ENCODE data around the gene BLOC1S1.
A peak's percentile ranks its signal among the peaks of the same experiment; 100 is the strongest.

The BLOC1S1 gene

DNA sequence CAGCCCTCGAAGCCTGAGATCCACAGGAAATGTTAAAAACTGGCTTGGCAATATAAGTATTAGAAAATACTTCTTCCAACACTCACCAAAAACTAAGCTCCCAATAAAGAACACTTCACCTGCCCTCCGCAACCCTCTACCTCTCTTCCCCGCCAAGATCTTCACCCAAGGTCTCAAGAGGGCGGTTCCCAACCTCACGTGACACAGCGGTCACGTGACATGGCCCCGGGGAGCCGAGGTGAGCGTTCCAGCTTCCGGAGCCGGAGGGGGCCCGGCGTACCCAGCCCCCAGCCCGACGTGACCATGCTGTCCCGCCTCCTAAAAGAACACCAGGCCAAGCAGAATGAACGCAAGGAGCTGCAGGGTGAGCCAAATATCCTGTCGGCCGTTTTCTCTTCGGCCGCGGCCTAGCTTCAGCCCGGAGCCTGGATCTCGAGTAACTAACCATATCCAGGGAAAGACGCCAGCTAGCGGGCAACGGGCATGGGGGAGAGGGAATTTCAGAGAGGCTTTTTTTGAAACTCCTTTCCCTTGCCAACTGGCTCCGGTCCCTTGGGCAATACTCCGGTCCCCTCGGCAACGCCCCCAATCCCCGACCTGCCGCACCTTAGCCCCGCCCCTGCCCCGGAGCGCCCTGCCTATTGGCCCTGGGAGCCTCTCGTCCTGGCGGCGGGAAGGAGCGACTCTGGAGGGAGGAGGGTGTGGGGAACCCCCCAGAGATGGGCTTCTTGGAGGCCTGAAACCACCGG is at the start of gene BLOC1S1:
Gene BLOC1S1, plus strand, starts transcription at position 214 of the 749 bp plus-strand sequence. Its CDS starts 6 bp downstream, at position 220.
- peak; percentile 82 for DNase-seq

DNA sequence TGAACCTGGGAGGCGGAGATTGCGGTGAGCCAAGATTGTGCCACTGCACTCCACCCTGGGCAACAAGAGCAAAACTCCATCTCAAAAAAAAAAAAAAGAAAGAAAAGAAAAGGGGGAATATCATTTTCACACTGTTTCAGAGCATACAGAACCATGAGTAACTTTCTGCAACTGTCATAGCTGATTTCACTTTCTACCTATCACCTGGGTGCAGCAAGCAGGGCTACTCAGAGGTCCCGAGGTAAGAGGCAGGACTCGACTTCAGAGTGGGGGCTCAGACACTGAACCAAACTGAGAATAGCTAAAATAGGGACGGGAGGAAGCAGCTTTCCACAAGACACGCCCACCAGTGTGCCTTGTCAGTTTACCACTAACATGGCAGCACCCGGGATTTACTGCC is 49.3 kb upstream of the BLOC1S1 start:
- no peak for DNase-seq

DNA sequence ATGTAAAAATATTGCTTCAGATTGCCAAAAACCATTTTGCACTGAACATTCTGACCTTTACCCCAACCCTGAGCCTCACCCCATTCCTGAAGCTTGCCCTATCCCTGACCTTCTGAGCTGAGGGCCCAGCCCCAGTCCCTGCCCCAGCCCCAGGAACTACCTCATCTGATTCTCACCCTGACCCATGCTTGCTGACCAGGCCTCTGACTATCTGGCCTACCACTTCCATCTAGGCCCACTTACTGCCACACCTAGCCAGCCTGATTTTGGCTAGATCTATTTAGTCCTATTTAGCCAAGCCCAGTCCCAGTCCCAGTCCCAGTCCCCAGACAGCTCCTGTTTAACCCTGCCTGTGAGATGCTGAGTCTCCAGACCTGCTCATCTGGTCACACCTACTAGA is 45.6 kb upstream of the BLOC1S1 start:
- no peak for DNase-seq

DNA sequence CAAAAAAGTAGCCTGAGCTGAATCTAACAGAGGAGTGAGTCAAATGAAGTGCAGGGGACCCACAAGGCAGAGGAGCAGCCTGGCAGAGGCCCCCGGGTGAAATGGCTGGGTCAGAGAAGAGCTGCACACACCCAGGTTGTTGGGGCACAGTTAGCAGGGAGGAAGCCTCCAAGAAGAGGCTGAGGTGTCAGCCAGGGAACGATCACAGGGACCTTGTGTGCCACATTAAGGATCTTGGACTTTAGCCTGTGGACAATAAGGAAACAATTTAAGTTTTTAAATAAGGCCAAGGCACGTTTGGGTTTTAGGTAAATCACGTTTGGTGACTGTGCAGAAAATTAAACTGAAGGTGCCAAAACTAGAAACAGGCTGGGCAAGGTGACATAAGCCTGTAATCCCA is 44.1 kb upstream of the BLOC1S1 start:
- no peak for DNase-seq

DNA sequence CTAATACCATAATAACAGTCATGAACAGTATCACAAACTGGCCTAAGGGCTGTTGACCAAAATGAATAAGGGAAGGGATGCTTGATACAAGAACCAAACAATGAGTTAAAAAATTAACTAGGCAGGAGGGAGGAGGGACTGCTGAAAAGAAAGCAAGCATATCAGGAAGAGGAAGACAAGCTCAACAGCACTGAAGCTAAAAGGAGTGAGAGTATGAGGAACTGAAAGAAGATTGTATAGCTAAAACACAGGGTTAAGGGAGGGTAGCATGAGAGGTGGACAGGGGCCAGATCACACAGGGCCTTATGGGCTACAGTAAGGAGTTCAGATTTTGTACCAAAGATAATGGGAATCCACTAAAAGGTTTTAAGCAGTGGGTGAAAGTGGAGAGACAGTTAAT is 42.2 kb upstream of the BLOC1S1 start:
- no peak for DNase-seq

DNA sequence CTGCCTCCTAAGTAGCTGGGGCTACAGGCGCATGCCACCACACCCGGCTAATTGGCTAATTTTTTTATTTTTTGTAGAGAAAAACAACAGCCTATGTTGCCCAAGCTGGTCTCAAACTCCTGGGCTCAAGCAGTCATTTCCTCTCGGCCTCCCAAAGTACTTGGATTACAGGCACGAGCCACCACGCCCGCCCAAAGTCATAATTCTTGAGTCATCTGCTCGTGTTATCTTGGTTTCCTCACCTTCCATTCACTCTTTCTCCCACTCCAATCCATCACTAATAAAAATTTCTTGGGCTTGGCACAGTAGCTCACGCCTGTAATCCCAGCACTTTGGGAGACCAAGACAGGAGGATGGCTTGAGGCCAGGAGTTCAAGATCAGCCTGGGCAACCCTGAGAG is 40.2 kb upstream of the BLOC1S1 start:
- DNase-seq = no peak

DNA sequence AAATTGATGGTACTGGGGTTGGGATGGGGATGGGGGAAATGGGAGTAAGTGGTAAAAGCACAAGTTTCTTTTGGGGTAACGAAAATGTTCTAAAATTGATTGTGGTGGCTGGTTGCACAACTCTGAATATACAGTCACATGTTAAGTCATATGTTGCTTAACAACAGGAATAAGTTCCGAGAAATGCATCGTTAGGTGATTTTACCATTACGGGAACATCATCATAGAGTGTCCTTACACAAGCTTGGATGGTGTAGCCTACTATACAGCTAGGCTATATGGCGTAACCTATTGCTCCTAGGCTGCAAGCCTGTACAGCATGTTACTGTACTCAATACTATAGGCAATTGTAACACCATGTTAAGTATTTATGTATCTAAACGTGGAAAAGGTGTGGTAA is 39.1 kb upstream of the BLOC1S1 start:
- DNase-seq = no peak

DNA sequence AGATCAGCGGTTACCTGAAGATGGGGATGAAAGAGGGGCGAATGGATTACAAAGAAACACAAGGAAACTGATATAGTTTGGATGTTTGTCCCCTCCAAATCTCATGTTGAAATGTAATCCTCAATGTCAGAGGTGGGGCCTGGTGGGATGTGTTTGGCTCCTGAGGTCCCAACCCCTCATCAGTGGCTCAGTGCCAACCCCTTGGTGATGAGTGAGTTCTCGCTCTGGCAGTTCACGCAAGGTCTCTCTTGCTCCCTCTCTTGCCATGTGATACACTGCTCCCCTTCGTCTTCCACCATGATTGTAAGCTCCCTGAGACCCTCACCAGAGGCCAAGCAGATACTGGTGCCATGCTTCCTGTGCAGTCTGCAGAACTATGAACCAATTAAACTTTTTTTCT is 36.2 kb upstream of the BLOC1S1 start:
- DNase-seq = no peak

DNA sequence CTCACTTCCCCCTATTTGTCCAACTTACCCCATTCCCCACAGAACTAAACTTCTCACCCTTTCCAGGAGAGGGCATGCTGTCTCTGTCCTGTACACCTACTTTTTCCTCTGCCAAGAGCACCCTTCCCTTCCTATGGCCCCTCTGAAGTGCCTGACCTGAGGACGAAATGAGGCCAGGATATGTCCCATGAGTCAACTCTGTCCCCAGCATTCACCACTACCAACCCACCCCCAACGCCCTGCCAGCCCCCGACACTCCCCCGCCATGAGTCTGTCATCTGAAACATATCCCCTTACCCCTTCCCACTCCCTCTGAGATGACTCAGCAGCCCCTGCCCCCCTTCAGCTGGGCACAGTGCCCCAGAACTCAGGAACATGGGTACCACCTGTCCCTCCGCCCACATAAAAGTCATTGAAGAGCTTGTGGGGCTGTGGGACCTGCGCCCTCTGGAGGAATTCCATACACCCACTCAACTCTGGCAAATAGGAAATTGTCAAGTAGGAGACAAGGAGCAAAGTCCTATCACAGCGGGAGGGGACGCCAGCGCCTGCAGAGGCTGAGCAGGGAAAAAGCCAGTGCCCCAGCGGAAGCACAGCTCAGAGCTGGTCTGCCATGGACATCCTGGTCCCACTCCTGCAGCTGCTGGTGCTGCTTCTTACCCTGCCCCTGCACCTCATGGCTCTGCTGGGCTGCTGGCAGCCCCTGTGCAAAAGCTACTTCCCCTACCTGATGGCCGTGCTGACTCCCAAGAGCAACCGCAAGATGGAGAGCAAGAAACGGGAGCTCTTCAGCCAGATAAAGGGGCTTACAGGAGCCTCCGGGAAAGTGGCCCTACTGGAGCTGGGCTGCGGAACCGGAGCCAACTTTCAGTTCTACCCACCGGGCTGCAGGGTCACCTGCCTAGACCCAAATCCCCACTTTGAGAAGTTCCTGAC is 34.4 kb upstream of the BLOC1S1 start:
- peak; percentile 29 for DNase-seq

DNA sequence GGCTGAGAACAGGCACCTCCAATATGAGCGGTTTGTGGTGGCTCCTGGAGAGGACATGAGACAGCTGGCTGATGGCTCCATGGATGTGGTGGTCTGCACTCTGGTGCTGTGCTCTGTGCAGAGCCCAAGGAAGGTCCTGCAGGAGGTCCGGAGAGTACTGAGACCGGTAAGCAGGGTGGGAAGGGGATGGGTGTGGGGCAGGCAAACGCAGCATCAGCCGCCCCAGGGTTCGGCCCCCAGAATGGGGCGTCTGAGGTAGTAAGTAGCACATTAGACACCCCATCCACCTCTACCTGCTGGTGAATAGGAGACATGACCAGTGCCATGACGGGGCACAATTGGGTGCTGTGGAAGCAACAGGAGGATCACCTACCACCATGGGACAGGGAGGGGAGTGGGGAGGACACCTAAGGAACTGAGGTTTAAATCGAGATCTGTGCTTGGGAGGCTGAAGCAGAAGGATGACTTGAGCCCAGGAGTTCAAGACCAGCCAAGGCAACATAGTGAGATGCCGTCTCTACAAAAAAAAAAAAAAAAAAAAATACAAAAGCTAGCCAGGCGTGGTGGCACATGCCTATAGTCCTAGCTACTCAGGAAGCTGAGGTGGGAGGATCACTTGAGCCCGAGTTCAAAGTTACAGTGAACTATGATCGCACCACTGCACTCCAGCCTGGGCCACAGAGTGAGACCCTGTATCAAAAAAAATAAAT is 33.6 kb upstream of the BLOC1S1 start:
- DNase-seq = no peak

DNA sequence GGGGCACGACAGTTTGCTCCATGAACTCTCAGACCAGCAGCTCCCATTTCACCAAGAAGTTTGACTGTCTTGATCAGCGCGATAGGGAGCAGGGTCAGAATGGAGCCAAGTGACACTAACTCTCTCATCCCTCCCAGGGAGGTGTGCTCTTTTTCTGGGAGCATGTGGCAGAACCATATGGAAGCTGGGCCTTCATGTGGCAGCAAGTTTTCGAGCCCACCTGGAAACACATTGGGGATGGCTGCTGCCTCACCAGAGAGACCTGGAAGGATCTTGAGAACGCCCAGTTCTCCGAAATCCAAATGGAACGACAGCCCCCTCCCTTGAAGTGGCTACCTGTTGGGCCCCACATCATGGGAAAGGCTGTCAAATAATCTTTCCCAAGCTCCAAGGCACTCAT is 32.2 kb upstream of the BLOC1S1 start:
- DNase-seq = no peak

DNA sequence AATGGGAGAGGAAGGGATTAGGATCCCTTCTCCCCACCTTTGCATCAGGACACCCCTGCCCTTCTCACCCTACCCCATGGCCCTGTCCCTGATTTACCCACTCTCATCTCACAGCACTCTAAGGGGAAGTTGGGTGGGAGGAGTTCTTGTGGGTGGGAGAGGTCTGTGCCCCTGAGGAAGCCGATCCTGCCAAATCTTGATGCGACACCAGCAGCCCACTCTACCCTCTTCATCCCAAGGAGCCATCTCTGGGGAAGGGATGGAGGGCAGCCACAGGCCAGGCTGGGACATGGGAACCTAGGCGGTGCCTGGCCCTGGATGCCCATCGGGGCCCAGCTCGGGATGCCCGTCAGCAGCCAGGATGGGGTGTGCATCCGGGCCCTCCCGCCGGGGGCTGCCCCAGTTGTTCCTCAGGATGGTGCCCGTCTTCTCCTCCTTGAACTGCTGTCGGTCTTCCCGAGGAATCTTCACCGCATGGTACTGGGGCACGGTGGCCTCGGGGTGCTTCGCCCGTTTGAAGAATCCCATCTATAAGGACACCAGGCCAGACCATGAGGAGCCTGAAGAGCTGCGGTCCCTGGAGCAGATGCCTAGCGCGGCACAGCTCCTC is 31.0 kb upstream of the BLOC1S1 start:
- no peak for DNase-seq

DNA sequence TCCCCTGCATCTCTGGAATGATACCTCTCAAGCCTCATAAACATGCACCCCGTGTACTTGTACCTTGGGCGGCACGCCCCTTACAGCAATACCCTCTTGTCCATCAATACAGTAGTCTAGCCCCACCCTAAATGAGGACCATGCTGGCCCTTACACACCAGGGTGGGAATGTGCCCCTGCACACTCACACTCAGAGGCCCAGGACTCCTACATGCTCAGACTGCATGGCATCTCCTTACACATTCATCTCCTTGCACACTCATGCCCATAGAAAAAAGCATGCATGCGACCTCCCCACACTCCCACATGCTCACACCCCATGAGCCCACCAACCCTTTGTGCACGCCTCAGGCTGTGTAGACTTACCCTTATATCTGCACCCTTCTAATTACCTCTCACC is 30.2 kb upstream of the BLOC1S1 start:
- DNase-seq = no peak

DNA sequence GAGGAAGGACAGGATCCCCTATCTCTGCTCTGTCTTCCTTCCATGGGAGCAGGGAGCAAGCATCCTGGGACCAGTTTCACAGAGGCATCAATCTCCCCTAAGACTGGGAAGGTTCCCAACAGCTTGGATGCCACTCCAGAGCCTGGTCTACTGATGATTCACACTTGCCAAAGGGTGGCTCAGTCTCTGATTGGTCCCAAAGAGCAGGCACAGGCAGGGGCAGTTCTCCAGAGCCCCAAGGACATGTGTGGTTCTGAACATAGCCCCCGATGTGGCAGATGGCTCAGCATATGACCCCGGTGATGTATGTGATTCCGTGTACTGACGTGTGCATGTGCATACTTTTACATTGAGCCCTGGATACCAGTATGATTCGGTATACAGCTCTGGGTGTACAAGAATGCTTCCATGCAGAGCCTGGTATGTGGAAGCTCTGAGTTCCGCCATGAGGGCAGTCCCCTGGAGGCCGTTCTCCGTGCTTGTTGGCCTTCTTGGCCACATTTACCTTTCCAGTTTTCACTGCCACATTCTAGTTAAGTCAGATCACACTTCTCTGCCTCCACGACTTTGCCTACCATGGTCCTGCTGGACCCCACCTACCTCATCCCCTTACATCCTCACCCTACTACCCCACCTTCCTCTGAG is 29.4 kb upstream of the BLOC1S1 start:
- no peak for DNase-seq

DNA sequence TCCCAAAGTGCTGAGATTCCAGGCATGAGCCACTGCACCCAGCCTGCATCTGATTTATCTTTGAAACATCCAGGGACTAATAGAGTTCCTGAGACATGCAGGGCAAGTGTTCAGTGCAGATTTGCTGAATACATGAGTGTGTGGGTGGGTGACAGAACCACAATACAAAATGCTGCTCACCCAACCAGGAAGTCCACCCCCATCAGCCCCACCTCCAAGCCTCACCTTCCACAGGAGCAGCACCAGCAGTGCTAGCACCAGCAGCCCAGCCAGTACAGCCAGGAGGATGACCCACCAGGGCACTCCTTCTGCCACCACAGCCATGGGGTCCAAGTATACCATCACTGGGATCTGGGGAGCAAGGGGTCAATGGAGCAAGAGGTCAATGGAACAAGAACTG is 28.1 kb upstream of the BLOC1S1 start:
- DNase-seq = no peak

DNA sequence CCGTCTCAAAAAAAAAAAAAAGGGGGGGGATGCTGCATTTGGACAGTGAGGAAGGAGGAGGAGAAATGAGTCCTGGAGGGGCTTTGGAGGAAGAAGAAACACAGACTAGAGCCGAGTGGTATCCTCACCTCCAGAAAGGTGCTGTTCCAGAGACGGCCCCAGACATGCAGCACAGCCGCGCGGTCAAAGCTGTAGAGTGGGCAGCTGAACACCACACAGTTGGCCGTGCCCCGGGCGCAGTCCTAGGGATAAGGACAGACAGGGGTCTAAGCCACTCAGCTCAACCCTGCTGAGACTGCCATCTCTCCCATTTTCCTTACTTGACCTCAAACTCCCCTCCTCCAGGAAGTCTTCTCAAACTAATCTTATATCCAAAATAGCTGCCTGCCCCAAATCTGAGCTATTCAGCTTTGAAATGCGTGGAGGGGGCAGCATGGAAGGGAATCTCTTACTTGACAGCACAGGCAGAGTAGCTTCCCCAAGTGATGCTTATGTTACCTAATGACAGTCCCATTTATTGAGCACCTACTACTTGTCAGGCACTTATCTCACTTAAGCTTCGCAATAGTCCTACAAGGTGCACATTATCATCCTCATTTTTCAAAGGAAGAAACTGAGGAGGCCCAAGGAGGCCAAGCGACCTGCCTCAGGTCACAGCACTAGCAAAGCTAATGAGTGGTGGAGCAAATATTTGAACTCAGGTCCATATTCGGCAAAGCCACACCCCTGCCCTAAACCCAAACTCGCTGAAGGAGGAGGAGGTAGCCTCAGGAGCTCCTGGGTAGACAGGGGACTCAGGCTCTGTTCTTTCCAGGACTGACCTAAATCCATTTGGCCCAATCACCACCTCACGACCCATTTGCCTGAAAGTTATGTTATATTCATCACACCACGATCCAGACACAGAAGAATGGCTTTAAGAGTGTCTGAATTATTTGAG is 26.9 kb upstream of the BLOC1S1 start:
- no peak for DNase-seq

DNA sequence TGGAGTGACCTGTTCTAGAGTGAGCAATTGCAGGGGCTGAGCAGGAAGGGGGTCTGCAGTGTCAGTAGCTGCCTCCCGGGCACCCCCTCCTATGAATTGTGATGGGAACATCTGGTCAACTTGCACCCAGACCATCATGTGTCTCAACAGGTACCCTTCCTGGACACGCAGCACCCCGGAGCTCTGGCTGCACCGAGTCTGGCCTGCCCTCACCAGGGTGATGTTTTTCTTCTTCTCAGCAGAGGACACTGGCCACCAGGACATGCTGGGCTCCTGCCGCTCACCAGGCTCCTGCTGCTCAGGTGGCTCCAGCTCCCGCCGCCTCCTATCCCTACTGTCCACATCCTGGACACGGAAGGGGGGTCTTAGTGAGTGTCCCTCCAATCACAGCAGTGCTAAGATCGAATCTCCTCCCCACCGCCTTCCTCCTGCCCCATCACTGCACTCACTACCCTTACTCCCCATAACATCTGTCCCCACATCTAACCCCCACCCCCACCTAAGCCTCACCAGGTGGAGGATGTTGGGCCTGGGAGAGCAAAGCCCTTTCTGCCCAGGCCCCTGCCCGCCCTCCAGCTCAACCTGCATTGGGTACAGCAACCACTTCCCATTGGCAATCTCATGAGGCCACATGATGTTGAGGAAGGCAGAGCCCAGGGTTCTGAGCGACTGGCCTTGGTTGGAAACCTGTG is 23.1 kb upstream of the BLOC1S1 start:
- no peak for DNase-seq

DNA sequence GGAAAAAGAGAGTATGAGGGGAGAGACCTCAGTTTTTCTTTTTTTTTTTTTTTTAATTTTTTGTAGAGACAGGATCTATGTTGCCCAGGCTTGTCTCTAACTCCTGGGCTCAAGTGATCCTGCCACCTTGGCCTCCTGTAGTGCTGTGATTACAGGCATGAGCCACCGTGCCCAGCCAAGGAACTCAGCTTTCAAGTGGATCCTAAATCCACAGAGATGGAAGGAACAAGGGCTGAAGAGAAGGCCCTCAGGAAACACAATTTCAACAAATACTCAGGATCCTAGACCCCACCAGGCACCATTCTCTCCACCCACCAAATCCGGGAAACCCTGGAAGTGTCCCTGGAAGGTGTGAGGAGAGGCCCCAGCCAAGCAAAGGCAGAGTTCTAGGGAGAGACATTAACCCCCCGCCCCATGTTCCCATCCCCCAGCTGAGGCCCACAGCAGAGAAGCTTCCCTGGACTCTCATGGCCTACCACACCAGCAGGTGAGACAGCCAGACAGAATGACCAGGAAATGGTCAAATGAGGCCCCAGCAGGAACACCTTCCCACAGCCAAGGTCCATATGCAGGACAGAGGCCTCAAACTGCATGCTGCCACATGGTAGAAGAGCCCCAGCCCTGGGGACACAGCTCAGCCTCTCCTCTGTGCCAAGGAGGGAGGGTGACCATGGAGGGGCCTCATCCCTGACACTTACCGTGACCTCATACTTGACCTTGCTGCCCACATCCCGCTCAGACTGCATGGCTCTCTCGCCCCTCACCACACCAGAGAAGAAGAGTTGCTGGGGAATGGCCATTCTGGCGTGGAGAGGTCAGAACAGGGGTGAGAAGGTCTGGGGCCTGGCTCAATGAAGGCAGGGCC is 22.3 kb upstream of the BLOC1S1 start:
- no peak for DNase-seq

DNA sequence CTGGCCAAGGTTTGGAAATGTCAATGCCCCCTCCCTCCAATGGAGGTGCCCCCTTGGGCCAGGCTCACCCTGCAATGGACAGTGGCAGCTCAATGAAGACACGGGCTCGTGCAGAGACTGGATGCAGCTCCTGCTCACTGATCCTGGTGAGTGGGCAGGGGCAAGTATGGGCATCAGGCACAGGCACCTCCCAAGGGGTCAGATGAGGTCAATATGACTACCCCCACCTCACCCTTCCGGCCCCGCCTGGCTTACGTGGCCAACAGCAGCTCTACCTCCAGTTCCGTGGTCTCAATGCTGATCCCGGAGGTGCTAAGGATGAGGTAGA is 21.7 kb upstream of the BLOC1S1 start:
- no peak for DNase-seq

DNA sequence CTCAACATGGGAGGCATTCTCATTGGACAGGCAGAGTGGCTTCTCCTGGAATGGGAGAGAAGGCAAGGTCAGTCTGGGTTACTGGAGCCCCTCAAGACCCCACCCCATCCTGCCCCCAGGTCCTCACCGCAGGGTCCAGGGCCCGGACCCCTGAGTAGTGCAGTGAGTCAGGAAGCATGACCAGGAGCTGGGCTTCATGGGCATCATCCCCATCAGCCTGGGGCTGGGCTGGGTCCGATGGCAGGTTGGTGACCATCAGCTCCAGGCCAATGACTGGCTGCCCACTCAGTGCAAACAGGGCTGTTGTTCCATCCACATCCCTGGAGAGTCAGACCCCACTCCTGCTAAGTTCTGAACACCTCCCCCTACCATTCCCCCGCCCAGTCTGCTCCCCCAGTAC is 21.2 kb upstream of the BLOC1S1 start:
- no peak for DNase-seq
